GM12878 (cell line): ENCODE data around the gene NR6A1. TPM values are rescaled to one million over a fixed set of nuclear protein-coding genes. Genes with fewer than 3 reads are reported as not detected.
A peak's percentile ranks its signal among the peaks of the same experiment; 100 is the strongest.

ENCODE experiments used
- ATAC-seq: fragments of 200-7000 bp; cut with Tn5 transposase; 3 replicates; pipeline ENCODE4 v1.9.1; 2020; ENCODE audit warnings: mild to moderate bottlenecking, moderate library complexity
- BruUV-seq: library from RNA; stranded (reverse); fragments of 400-500 nt; replicated peaks from 2 replicates; lab custom pipeline; 2021; lab: Mats Ljungman, UMichigan
- CTCF ChIA-PET: fragments of 300-600 bp; sonication (Branson Sonifier 250); formaldehyde crosslinking; extraction: SDS; loops from one replicate; lab custom pipeline; 2021; ENCODE audit warnings: inconsistent platforms; lab: Yijun Ruan, JAX
- POLR2A ChIA-PET: fragments of 350-600 bp; formaldehyde crosslinking; extraction: SDS; loops from one replicate; lab custom pipeline; 2021; ENCODE audit warnings: inconsistent platforms; lab: Charles Lee
- RAD21 ChIA-PET: fragments of 300-600 bp; sonication (Branson Sonifier 250); formaldehyde crosslinking; loops from one replicate; lab custom pipeline; 2023; ENCODE audit warnings: antibody characterized with exemption; ENCODE audit not compliant: unreplicated experiment; lab: Charles Lee
- SMC1A ChIA-PET: fragments of 300-600 bp; sonication (Branson Sonifier 250); formaldehyde crosslinking; loops from one replicate; lab custom pipeline; 2023; ENCODE audit not compliant: unreplicated experiment, uncharacterized antibody; lab: Charles Lee
- DNase-seq: peaks from one replicate; pipeline ENCODE4 v3.0.0-alpha.2; 2011; ENCODE audit warnings: low read depth, low spot score
- FAIRE-seq: peaks from 3 replicates; lab custom pipeline; 2011; peaks lifted over from hg19 to GRCh38; lab: Jason Lieb, UNC
- H2AFZ ChIP-seq: 2 replicates; pipeline ENCODE4 v1.6.0; 2011; ENCODE audit warnings: low read depth, low read length, control low read depth; ENCODE audit not compliant: control insufficient read depth
- H3K27ac ChIP-seq: 2 replicates; pipeline ENCODE4 v1.5.1; 2011; ENCODE audit warnings: control low read depth; ENCODE audit not compliant: control insufficient read depth, insufficient read depth
- H3K27me3 ChIP-seq, 2 experiments: replicated peaks in 1 of 2; 2 replicates each; pipeline versions ENCODE4 v1.6.0 to v1.6.1; 2011; ENCODE audit warnings: low read length in 1 of 2; ENCODE audit not compliant: control insufficient read depth in 2 of 2, insufficient read depth in 2 of 2
- H3K36me3 ChIP-seq, 2 experiments: 2 replicates each; pipeline ENCODE4 v1.5.1; 2011; ENCODE audit warnings: low read length in 1 of 2; ENCODE audit not compliant: control insufficient read depth in 2 of 2, insufficient read depth in 2 of 2
- H3K4me1 ChIP-seq: 2 replicates; pipeline ENCODE4 v1.6.1; 2011; ENCODE audit warnings: mild to moderate bottlenecking, low read length, moderate library complexity, mixed read lengths; ENCODE audit not compliant: control insufficient read depth, insufficient read depth
- H3K4me2 ChIP-seq: 2 replicates; pipeline ENCODE4 v1.6.0; 2011; ENCODE audit warnings: control low read depth; ENCODE audit not compliant: control insufficient read depth, insufficient read depth
- H3K4me3 ChIP-seq: fragments of 200-600 bp; sonication (generic); 2 replicates; pipeline ENCODE4 v1.5.1; 2016
- H3K79me2 ChIP-seq: 2 replicates; pipeline ENCODE4 v1.6.0; 2011; ENCODE audit warnings: low read length; ENCODE audit not compliant: control insufficient read depth, insufficient read depth
- H3K9ac ChIP-seq: 2 replicates; pipeline ENCODE4 v1.8.0; 2011; ENCODE audit warnings: low read length, control low read depth, mixed read lengths; ENCODE audit not compliant: control insufficient read depth, insufficient read depth
- H3K9me3 ChIP-seq: replicated peaks from 3 replicates; pipeline ENCODE4 v1.5.1; 2011; ENCODE audit warnings: mild to moderate bottlenecking, low read length; ENCODE audit not compliant: control insufficient read depth, insufficient read depth
- H4K20me1 ChIP-seq: 2 replicates; pipeline ENCODE4 v1.6.0; 2011; ENCODE audit not compliant: control insufficient read depth, insufficient read depth
- BHLHE40 ChIP-seq, 2 experiments: fragments of 450-650 bp in 1 of 2; IDR thresholded peaks; 2 replicates each; pipeline ENCODE4 v1.6.1; 2011 to 2017; ENCODE audit warnings: low read depth in 2 of 2, borderline replicate concordance in 1 of 2, improper control_type of control experiment in 1 of 2, low read length in 1 of 2, mild to moderate bottlenecking in 1 of 2
- CBFB ChIP-seq: IDR thresholded peaks from 2 replicates; pipeline ENCODE4 v1.6.1; 2016; ENCODE audit warnings: antibody characterized with exemption, low read depth
- EGR1 ChIP-seq, 2 experiments: IDR thresholded peaks; 1 replicate in 1 of 2; 2 replicates in 1 of 2; pipeline ENCODE4 v1.6.1; 2011 to 2012; ENCODE audit warnings: low read depth in 2 of 2, low read length in 2 of 2, borderline replicate concordance in 1 of 2, mild to moderate bottlenecking in 1 of 2, moderate library complexity in 1 of 2
- HCFC1 ChIP-seq: fragments of 150-350 bp; IDR thresholded peaks from 2 replicates; pipeline ENCODE4 v1.6.1; 2014; ENCODE audit warnings: low read length
- KLF5 ChIP-seq: fragments of 450-650 bp; IDR thresholded peaks from 2 replicates; pipeline ENCODE4 v1.6.1; 2014; ENCODE audit warnings: mild to moderate bottlenecking; ENCODE audit not compliant: partially characterized antibody
- MTA3 ChIP-seq: IDR thresholded peaks from 2 replicates; pipeline ENCODE4 v1.6.1; 2012; ENCODE audit warnings: low read length, inconsistent platforms, borderline replicate concordance
- NFYB ChIP-seq: IDR thresholded peaks from 2 replicates; pipeline ENCODE4 v1.6.1; 2011; ENCODE audit warnings: low read depth, mild to moderate bottlenecking, low read length, improper control_type of control experiment, moderate library complexity; ENCODE audit not compliant: insufficient read depth
- NKRF ChIP-seq: fragments of 450-650 bp; conservative IDR thresholded peaks from 2 replicates; pipeline ENCODE4 v1.6.1; 2017; ENCODE audit warnings: mild to moderate bottlenecking, moderate library complexity
- PML ChIP-seq: IDR thresholded peaks from 2 replicates; pipeline ENCODE4 v1.6.1; 2012; ENCODE audit warnings: low read length, inconsistent platforms
- SUZ12 ChIP-seq: fragments of 200-600 bp; sonication (generic); IDR thresholded peaks from one replicate; pipeline ENCODE4 v1.6.1; 2018; ENCODE audit warnings: antibody characterized with exemption, mild to moderate bottlenecking; ENCODE audit not compliant: unreplicated experiment
- TAF1 ChIP-seq: IDR thresholded peaks from 2 replicates; pipeline ENCODE4 v1.6.1; 2011; ENCODE audit warnings: mild to moderate bottlenecking, low read depth, low read length, borderline replicate concordance
- TARDBP ChIP-seq: IDR thresholded peaks from 2 replicates; pipeline ENCODE4 v1.6.1; 2016; ENCODE audit warnings: borderline replicate concordance
- USF1 ChIP-seq: IDR thresholded peaks from 2 replicates; pipeline ENCODE4 v1.6.1; 2011; ENCODE audit warnings: borderline replicate concordance, low read depth, mild to moderate bottlenecking, moderate library complexity, mixed read lengths, low read length; ENCODE audit not compliant: insufficient read depth; ENCODE audit errors: extremely low read length
- ZNF622 ChIP-seq: fragments of 450-650 bp; IDR thresholded peaks from 2 replicates; pipeline ENCODE4 v1.6.1; 2017; ENCODE audit warnings: mild to moderate bottlenecking, inconsistent platforms
- ZNF687 ChIP-seq: fragments of 450-650 bp; IDR thresholded peaks from 2 replicates; pipeline ENCODE4 v1.6.1; 2017; ENCODE audit warnings: mild to moderate bottlenecking, moderate library complexity
- in situ Hi-C: fragments of 300-500 bp; cut with MboI; formaldehyde crosslinking; loops from 9 replicates; pipeline ENCODE4 v1.14.3; 2018; ENCODE audit warnings: mixed read lengths
- intact Hi-C: fragments of 100-400 bp; cut with micrococcal nuclease; formaldehyde crosslinking; loops from one replicate; pipeline ENCODE4 v1.14.2; 2022; ENCODE audit not compliant: unreplicated experiment
- polyA plus RNA-seq, 11 experiments: library from polyadenylated mRNA; depleted of rRNA in 4 of 11; unstranded in 6 of 11; stranded (reverse) in 5 of 11; fragments of >200 nt; fragmentation: Nextera tagmentation in 4 of 11; fragmentation: Illumina TruSeq in 1 of 11; extraction: Ambion mirVana in 4 of 11; extraction: Trizol in 1 of 11; gene quantifications; 1 replicate in 1 of 11; 2 replicates in 10 of 11; pipeline versions ENCODE4 v1.2.1 to v1.2.3, GENCODE V29; 2011 to 2016; ENCODE audit warnings: inconsistent platforms in 2 of 11, missing spikeins in 2 of 11, low read depth in 1 of 11
- total RNA-seq, 4 experiments: library from RNA; depleted of rRNA in 3 of 4; stranded (reverse); fragments of >200 nt in 3 of 4; fragmentation: Illumina TruSeq in 1 of 4; extraction: Trizol in 1 of 4; gene quantifications; 2 replicates each; pipeline versions ENCODE4 v1.2.1 to v1.2.3, GENCODE V29; 2013 to 2021

Gene NR6A1
- total and polyA plus RNA-seq, 10 of the 15 experiments (the other 5 are each of a cell fraction or from before 2014, with no cell fraction given): 1.2 to 9.2 (median 4.6) TPM

GRCh38 chr9:124622882-124623281 lies 148.2 kb downstream of the NR6A1 start:
- Histone ChIP-seq H3K4me1 (peaks cover 15% of the 10 kb centered on the region; the same call in 1 of the 2 replicates), H3K4me2 (no peak overlapping the region), H3K79me2 (peaks cover 3% of the 10 kb centered on the region), H3K36me3 (no peaks in the 10 kb centered on the region), H4K20me1 (no peaks in the 10 kb centered on the region), H3K4me3 (no peak overlapping the region), H2AFZ (no peak overlapping the region), H3K27me3 (no peaks in the 10 kb centered on the region), H3K9ac (no peak overlapping the region), H3K9me3 (no peaks in the 10 kb centered on the region; the same call in 2 of the 3 replicates), H3K27ac (peak overlapping the region; percentile 77)
- ChIA-PET CTCF (interaction anchor here (0.6 to 5.4 kb wide), 12 partner anchors 15 to 331 kb away, joined by 3 to 90 read pairs (median 6); no protein-coding TSS in a partner anchor), POLR2A (interaction anchor here (0.6 to 7.7 kb wide), 12 partner anchors 9 to 486 kb away, joined by 3 to 146 read pairs (median 4); no protein-coding TSS in a partner anchor), RAD21 (interaction anchor here (0.6 to 5.3 kb wide), 16 partner anchors 9 to 1918 kb away, joined by 3 to 172 read pairs (median 4); no protein-coding TSS in a partner anchor), SMC1A (interaction anchor here (0.6 to 7.2 kb wide), 18 partner anchors 9 to 331 kb away, joined by 3 to 160 read pairs (median 4); partner anchors contain the start of gene NR6A1)
- ATAC-seq (no peak), DNase-seq (no peak), FAIRE-seq (no peak)
- no TSS peak for BruUV-seq
- intact Hi-C loops (no loop called here), in situ Hi-C loops (no loop called here)
- TF ChIP-seq ZNF622 (no peak), PML (no peak), CBFB (no peak), USF1 (no peak), HCFC1 (no peak), EGR1 (IDR thresholded peaks at IDR 0.05; ENCODE audit: borderline replicate concordance in 1 of 2, low read depth in 2 of 2, low read length in 2 of 2) (no peak), TARDBP (no peak), KLF5 (no peak), ZNF687 (no peak), TAF1 (no peak), BHLHE40 (IDR thresholded peaks at IDR 0.05; ENCODE audit: borderline replicate concordance in 1 of 2, low read depth in 2 of 2, low read length in 1 of 2) (no peak), SUZ12 (no peak), NKRF (no peak), MTA3 (no peak), NFYB (no peak)
